Activated CD4-positive, alpha-beta T cell treated with anti-CD3 and anti-CD28 coated beads for 36 hours (primary cell): ENCODE results near the gene EIF2B1. TPM values are rescaled to one million over a fixed set of nuclear protein-coding genes. Genes with fewer than 3 reads are reported as not detected.

Source experiments
- ATAC-seq: fragments of 200-7000 bp; cut with Tn5 transposase; one replicate; pipeline ENCODE4 v1.10.0; 2021; ENCODE audit warnings: mild to moderate bottlenecking, moderate library complexity
- CTCF ChIA-PET: fragments of 350-600 bp; sonication (Branson Sonifier 250); formaldehyde crosslinking; loops from one replicate; lab custom pipeline; 2021; ENCODE audit warnings: antibody characterized with exemption; lab: Charles Lee
- POLR2A ChIA-PET: fragments of 350-600 bp; sonication (Branson Sonifier 250); formaldehyde crosslinking; loops from one replicate; lab custom pipeline; 2021; ENCODE audit warnings: antibody characterized with exemption, inconsistent platforms; lab: Charles Lee
- DNase-seq: peaks from one replicate; pipeline ENCODE4 v3.0.0-alpha.2; 2020
- H3K27ac Mint-ChIP-seq: one replicate; pipeline ENCODE4 v1.8.0; 2021; ENCODE audit warnings: mixed read lengths
- H3K27me3 Mint-ChIP-seq: one replicate; pipeline ENCODE4 v1.8.0; 2021; ENCODE audit warnings: mixed read lengths
- H3K36me3 Mint-ChIP-seq: one replicate; pipeline ENCODE4 v1.8.0; 2021; ENCODE audit warnings: low read depth, mixed read lengths
- H3K4me1 Mint-ChIP-seq: one replicate; pipeline ENCODE4 v1.8.0; 2021; ENCODE audit warnings: mixed read lengths
- H3K4me3 Mint-ChIP-seq: one replicate; pipeline ENCODE4 v1.8.0; 2021; ENCODE audit warnings: mild to moderate bottlenecking, moderate library complexity, mixed read lengths
- H3K9me3 Mint-ChIP-seq: one replicate; pipeline ENCODE4 v1.8.0; 2021; ENCODE audit warnings: low read depth, mixed read lengths
- intact Hi-C, 2 experiments: fragments of 100-400 bp; cut with DNase I in 1 of 2; cut with micrococcal nuclease in 1 of 2; formaldehyde crosslinking; loops; one replicate each; pipeline versions ENCODE4 v1.14.2 to v1.15.1; 2022 to 2024; cut with DNase I, micrococcal nuclease
- total RNA-seq, 2 experiments: library from RNA; stranded (reverse); gene quantifications; one replicate each; pipeline ENCODE4 v1.2.3, GENCODE V29; 2021

Gene EIF2B1
- total RNA-seq, 2 experiments from 2014 or later: 52.7 to 61.0 TPM

GRCh38 chr12:123656392-123656791, 22.9 kb upstream of the EIF2B1 start:
- Mint-ChIP-seq H3K9me3 (no peaks in the 10 kb centered on the region), H3K36me3 (peaks cover 57% of the 10 kb centered on the region), H3K4me1 (peaks cover 10% of the 10 kb centered on the region), H3K27me3 (no peaks in the 10 kb centered on the region), H3K4me3 (no peak overlapping the region), H3K27ac (no peak overlapping the region)
- DNase-seq: no peak
- ChIA-PET POLR2A (no interaction called here), CTCF (interaction anchor here (0.7 kb wide), 2 partner anchors 14 to 718 kb away, joined by 3 read pairs; no protein-coding TSS in a partner anchor)
- intact Hi-C loops: no loop called here
- ATAC-seq: no peak

DNA sequence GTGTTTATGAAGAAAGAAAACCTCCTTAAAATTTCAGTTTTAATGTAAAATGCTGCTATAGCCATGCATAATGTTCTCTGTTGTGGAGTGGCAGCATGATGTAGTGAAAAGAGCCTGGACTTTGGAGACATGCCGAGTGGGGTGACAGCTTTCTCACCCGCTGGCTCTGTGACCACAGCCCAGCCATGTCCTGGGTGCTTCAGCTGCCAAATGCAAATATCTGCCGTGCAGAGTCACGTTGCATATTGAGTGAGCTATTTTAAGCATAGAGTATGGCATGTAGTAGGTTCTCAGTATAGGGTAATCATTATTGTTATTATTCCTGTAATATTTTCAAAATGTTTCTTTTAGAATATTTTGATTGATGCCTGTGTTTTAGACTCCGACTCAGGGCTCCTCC, 21.9 kb upstream of the EIF2B1 start:
- no peak overlapping the region for H3K27ac Mint-ChIP-seq
- H3K4me3 Mint-ChIP-seq: no peak overlapping the region
- ChIA-PET CTCF (no interaction called here), POLR2A (no interaction called here)
- ATAC-seq (no peak), DNase-seq (no peak)
- H3K9me3 Mint-ChIP-seq: no peaks in the 10 kb centered on the region
- no peaks in the 10 kb centered on the region for H3K27me3 Mint-ChIP-seq
- peaks cover 60% of the 10 kb centered on the region for H3K36me3 Mint-ChIP-seq
- peaks cover 10% of the 10 kb centered on the region for H3K4me1 Mint-ChIP-seq
- intact Hi-C loops: no loop called here

DNA sequence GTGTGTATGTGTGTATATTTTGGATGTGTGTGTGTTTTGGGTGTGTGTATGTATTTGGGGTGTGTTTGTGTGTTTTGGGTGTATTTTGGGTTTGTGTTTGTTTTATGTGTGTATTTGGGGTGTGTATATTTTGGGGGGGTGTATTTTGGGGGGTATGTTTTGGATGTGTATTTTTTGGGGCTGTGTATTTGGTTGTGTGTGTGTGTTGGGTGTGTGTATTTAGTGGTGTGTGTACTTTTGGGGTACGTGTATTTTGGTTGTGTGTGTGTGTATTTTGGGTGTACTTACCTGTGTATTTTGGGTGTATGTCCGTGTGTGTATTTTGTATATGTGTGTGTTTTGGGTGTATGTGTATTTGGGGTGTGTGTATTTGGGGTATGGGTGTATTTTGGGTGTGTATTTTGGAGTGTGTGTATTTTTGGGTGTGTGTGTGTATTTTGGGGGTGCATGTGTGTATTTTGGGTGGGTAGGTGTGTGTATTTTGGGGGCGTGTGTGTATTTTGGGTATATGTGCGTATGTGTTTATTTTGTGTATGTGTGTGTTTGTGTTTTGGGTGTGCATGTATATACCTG, 20.7 kb upstream of the EIF2B1 start:
- ATAC-seq (no peak), DNase-seq (no peak)
- H3K27ac Mint-ChIP-seq: no peak overlapping the region
- intact Hi-C loops: no loop called here
- H3K27me3 Mint-ChIP-seq: no peaks in the 10 kb centered on the region
- peaks cover 54% of the 10 kb centered on the region for H3K36me3 Mint-ChIP-seq
- H3K4me1 Mint-ChIP-seq: no peaks in the 10 kb centered on the region
- H3K4me3 Mint-ChIP-seq: no peak overlapping the region
- ChIA-PET POLR2A (no interaction called here), CTCF (no interaction called here)
- H3K9me3 Mint-ChIP-seq: no peaks in the 10 kb centered on the region

DNA sequence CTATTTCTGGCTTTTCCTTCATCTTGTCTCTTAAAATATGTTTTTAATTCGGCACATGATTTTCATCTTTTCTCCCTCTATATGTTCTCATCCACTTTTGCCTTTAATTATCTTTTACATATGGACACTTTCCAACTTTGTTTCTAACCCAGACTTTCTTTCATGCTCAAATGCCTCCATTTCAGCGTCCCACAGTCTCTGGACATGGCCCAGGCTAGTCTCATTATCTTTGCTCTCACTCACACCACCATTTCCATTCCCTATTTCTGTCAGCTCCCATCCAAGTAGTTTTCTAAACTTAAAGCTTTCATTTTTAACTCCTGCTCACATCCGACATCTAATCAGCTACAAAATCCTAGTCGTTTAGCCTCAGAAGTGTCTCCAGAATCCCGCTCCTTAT, 14.9 kb upstream of the EIF2B1 start:
- CTCF ChIA-PET: interaction anchor here (1.1 kb wide), 1 partner anchor 238 kb away, joined by 3 read pairs; no protein-coding TSS in a partner anchor
- Mint-ChIP-seq H3K9me3 (no peaks in the 10 kb centered on the region), H3K36me3 (peaks cover 41% of the 10 kb centered on the region), H3K27ac (no peak overlapping the region), H3K4me1 (no peaks in the 10 kb centered on the region), H3K4me3 (no peak overlapping the region), H3K27me3 (no peaks in the 10 kb centered on the region)
- POLR2A ChIA-PET: no interaction called here
- DNase-seq (no peak), ATAC-seq (no peak)
- intact Hi-C loops: no loop called here

DNA sequence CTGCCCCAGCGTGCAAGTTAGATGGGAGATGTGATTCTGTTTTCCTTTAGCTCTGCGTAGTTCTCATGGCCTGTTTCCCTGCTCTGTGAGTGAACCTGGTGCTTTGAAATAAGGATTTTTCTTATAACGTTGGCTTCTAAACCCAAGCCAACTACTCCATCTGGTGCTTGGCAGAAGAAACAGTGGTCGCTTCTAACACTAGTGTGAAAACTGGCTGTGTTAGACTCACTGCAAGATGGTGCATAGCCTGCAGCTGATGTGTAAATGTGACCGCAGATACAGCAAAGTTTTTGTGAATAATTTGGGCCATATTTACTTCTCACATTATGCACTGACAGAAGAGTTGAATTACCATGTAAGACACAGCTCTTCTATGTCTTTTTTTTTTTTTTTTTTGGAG, 12.4 kb upstream of the EIF2B1 start:
- ATAC-seq: no peak
- Mint-ChIP-seq H3K27ac (no peak overlapping the region), H3K4me1 (no peaks in the 10 kb centered on the region), H3K4me3 (no peak overlapping the region), H3K36me3 (peaks cover 35% of the 10 kb centered on the region), H3K9me3 (no peaks in the 10 kb centered on the region), H3K27me3 (no peaks in the 10 kb centered on the region)
- no peak for DNase-seq
- CTCF ChIA-PET: no interaction called here
- intact Hi-C loops: no loop called here
- POLR2A ChIA-PET: no interaction called here

DNA sequence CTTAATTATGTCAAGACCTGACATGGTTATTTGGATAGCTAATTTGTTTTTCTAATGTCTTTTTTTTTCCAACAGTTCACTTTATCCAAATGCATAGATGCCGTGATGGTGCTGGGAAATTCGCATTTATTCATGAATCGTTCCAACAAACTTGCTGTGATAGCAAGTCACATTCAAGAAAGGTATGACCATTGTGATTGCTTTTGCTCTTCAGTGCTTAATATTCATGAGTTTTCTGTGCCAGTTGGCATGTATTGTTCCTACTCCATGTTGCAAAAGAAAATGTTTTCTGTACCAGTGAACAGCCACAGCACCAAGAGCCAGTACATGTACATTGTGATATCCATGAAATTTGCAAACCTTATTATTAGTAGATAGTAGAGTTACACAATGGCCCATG, 11.9 kb upstream of the EIF2B1 start:
- Mint-ChIP-seq H3K4me3 (no peak overlapping the region), H3K36me3 (peaks cover 30% of the 10 kb centered on the region), H3K9me3 (no peaks in the 10 kb centered on the region), H3K27ac (no peak overlapping the region), H3K27me3 (no peaks in the 10 kb centered on the region), H3K4me1 (no peaks in the 10 kb centered on the region)
- ChIA-PET CTCF (interaction anchor here (0.7 kb wide), 1 partner anchor 1403 kb away, joined by 4 read pairs; no protein-coding TSS in a partner anchor), POLR2A (no interaction called here)
- intact Hi-C loops: no loop called here
- no peak for ATAC-seq
- no peak for DNase-seq

DNA sequence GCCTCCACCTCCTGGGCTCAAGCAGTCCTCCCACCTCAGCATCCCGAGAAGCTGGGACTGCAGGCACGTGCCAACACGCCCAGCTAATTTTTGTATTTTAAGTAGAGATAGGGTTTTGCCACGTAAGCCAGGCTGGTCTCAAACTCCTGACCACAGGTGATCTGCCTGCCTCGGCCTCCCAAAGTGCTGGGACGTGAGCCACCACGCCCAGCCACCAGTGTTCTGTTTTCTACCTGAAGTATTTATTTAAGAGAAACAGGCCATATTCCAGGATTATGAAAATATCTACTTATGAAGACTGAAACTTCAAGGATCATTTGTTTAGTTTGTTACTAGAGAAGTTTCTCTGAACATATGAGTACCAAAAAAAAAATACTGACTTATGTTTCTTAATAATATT, 10.4 kb upstream of the EIF2B1 start:
- POLR2A ChIA-PET: no interaction called here
- Mint-ChIP-seq H3K36me3 (peaks cover 29% of the 10 kb centered on the region), H3K9me3 (no peaks in the 10 kb centered on the region), H3K4me3 (no peak overlapping the region), H3K27me3 (no peaks in the 10 kb centered on the region), H3K4me1 (no peaks in the 10 kb centered on the region), H3K27ac (no peak overlapping the region)
- CTCF ChIA-PET: no interaction called here
- ATAC-seq: no peak
- no peak for DNase-seq
- intact Hi-C loops: no loop called here

DNA sequence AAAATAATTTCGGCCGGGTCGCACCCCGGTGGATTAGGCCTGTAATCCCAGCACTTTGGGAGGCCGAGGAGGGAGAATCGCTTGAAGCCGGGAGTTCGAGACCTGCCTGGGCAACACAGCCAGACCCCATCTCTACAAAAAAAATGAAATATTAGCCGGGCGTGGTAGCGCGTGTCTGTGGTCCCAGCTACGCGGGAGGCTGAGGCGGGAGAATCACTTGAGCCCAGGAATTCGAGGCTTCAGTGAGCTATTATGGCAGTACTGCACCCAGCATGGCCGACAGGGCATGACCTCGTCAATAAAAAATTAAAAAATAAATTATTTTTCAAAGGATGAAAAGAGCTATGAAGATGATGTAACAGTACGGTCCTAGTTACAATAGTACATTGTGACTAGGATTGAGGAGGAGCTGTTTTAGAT, 666 bp upstream of the EIF2B1 start:
- peak overlapping the region; percentile 96 for H3K27ac Mint-ChIP-seq
- CTCF ChIA-PET: interaction anchor here (0.7 to 0.9 kb wide), 3 partner anchors 18 to 385 kb away, joined by 3 read pairs; no protein-coding TSS in a partner anchor
- no peaks in the 10 kb centered on the region for H3K27me3 Mint-ChIP-seq
- POLR2A ChIA-PET: interaction anchor here (0.6 to 1.5 kb wide), 3 partner anchors 12 to 1282 kb away, joined by 3 to 6 read pairs (median 4); no protein-coding TSS in a partner anchor
- peaks cover 19% of the 10 kb centered on the region for H3K4me1 Mint-ChIP-seq
- no peak for ATAC-seq
- intact Hi-C loops: loop anchor here in 1 of 2 experiments (5.0 kb wide), 1 partner anchor 78 kb away; the partner anchor contains the start of gene ATP6V0A2
- peaks cover 33% of the 10 kb centered on the region for H3K36me3 Mint-ChIP-seq
- peak overlapping the region; percentile 93 for H3K4me3 Mint-ChIP-seq
- H3K9me3 Mint-ChIP-seq: no peaks in the 10 kb centered on the region
- peak; percentile 21 for DNase-seq

DNA sequence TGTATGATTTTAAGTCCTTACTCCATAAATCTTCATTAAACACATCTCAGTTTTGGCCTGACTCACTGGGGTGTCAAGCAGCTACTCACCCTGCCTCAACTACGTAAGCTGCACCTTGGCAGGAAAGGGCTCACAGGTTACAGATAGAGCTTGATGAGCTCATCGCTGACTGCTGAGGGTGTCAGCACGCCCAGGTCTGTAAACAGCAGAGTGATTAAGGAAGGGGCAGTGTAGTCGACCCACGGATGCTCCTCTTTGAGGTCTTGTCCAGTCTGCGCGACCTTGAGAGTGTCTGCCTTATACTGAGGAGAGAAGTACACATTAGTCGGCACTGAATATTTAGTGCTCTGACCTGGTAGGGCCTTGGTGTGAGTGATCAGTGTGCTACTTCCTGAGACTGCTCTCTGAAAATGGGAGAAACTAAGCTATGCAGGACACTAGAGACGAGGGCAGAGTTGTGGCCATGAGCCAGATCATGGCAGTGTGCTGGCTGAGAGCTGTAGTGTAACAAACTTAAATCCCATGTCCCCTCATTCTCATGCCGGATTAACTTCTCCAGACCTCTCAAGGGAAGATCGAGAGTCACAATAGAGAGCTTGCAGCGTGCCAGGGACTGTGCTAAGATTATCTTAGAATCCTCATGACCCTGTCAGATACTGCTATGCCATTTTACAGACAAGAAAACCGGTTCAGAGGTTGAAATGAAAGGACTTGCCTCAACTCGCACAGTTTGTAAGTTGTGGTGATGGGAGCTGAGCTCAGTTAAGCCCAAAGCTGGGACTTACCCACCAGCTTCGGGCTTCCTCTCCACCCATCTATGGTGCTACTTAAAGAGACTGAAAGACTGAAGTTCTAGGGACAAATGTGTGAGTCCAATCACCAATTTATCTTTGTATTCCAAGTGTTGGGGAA, 11.6 kb downstream of the EIF2B1 start:
- Mint-ChIP-seq H3K4me3 (no peak overlapping the region), H3K36me3 (peaks cover 56% of the 10 kb centered on the region), H3K27me3 (no peaks in the 10 kb centered on the region), H3K4me1 (peaks cover 12% of the 10 kb centered on the region), H3K9me3 (no peaks in the 10 kb centered on the region), H3K27ac (peak overlapping the region; percentile 90)
- ChIA-PET CTCF (interaction anchor here (0.6 to 1.6 kb wide), 5 partner anchors 10 to 389 kb away, joined by 3 to 5 read pairs (median 3); partner anchors contain the start of genes MPHOSPH9 and MTRFR), POLR2A (interaction anchor here (0.7 to 1.1 kb wide), 4 partner anchors 12 to 234 kb away, joined by 3 to 6 read pairs (median 4); partner anchors contain the start of genes EIF2B1 and GTF2H3)
- peak; percentile 57 for DNase-seq
- ATAC-seq: peak; percentile 85
- intact Hi-C loops: no loop called here

DNA sequence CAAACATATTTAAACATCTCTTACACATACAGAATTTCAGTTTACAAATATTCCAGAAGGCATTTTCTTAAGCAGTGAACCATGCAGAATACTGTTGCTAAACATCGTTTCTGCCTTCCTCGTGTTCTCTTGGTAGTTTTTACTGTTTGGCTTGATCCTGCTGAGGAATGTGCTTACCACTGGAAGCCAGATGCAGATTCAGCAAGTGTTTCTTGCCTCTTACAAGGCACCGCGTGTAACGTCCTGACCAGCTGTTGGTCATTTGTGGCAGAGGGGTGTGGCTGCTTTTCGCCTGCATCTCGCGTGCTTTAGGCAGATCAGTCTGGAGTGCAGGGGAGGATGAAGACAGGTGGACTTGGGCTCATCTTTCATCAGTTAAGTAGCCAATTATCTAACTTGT, 12.4 kb downstream of the EIF2B1 start:
- H3K4me3 Mint-ChIP-seq: no peak overlapping the region
- H3K4me1 Mint-ChIP-seq: peaks cover 12% of the 10 kb centered on the region
- DNase-seq (no peak), ATAC-seq (no peak)
- intact Hi-C loops: no loop called here
- peak overlapping the region; percentile 59 for H3K27ac Mint-ChIP-seq
- no peaks in the 10 kb centered on the region for H3K27me3 Mint-ChIP-seq
- no peaks in the 10 kb centered on the region for H3K9me3 Mint-ChIP-seq
- ChIA-PET CTCF (interaction anchor here (0.6 to 1.6 kb wide), 6 partner anchors 9 to 388 kb away, joined by 3 to 7 read pairs (median 4); partner anchors contain the start of genes MPHOSPH9 and MTRFR), POLR2A (interaction anchor here (1.1 kb wide), 1 partner anchor 93 kb away, joined by 6 read pairs; no protein-coding TSS in a partner anchor)
- H3K36me3 Mint-ChIP-seq: peaks cover 56% of the 10 kb centered on the region

- DNase-seq (no peak), ATAC-seq (no peak)
- no peak overlapping the region for H3K27ac Mint-ChIP-seq
- ChIA-PET CTCF (interaction anchor here (0.7 kb wide), 1 partner anchor 468 kb away, joined by 3 read pairs; no protein-coding TSS in a partner anchor), POLR2A (no interaction called here)
- H3K27me3 Mint-ChIP-seq: no peaks in the 10 kb centered on the region
- no peak overlapping the region for H3K4me3 Mint-ChIP-seq
- H3K4me1 Mint-ChIP-seq: peaks cover 12% of the 10 kb centered on the region
- H3K9me3 Mint-ChIP-seq: no peaks in the 10 kb centered on the region
- H3K36me3 Mint-ChIP-seq: peaks cover 71% of the 10 kb centered on the region
- intact Hi-C loops: no loop called here
Observed at GRCh38 chr12:123617580-123617979, 15.9 kb downstream of the EIF2B1 start.
